ENCODE results near the gene ZNF692.
A peak's percentile ranks its signal among the peaks of the same experiment; 100 is the strongest.
"Not testable (repeated sequence)": the region's sequence is repeated elsewhere in the genome, so short reads cannot be mapped to it uniquely, and the experiment has no call there.

Gene ZNF692

DNA sequence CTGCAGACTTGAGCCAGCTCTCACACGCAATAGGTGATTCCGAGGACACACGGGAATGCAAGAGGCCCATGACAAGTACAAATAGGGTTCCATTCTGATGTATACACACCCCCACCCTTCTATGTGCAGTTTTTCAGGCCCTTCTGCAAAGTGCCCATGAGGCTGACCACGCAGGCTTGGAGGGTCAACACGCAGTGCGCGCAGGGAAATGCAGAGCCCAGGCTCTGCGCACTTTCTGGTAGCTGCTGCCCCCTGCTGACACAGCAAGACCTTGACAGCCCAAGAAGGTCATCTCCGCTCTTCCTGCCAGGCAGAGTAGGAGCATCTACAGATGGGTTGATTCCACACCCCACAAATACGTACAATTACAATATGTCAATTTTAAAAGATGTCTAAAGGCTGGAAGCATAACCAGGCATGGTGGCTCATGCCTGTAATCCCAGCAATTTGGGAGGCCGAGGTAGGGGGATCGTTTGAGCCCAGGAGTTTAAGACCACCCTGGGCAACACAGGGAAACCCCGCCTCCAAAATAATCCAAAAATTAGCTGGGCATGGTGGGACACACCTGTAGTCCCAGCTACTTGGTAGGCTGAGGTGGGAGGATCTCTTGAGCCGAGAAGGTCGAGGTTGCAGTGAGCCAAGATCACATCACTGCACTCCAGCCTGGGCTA is 51.7 kb downstream of the ZNF692 start:
- peak; percentile 4 for DNase-seq

DNA sequence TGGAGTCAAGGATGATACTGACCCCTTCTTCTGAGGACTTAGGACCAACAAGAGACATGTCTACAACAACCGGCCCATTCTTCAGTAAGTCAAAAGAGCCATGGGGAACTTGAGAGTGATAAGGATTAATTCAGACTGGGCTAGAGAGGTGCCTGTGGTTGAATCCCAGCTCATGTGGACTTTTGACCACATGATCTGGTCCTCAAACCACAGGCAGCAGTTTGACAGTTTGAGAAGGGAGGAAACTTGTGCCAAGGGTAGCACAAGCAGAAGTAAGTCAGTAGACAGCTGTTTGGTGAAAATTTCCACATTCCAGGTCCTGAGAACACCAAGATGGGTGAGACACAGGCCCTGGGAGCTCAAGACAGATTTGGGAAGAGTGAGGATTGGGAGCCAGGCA is 53.0 kb downstream of the ZNF692 start:
- DNase-seq, result no peak

DNA sequence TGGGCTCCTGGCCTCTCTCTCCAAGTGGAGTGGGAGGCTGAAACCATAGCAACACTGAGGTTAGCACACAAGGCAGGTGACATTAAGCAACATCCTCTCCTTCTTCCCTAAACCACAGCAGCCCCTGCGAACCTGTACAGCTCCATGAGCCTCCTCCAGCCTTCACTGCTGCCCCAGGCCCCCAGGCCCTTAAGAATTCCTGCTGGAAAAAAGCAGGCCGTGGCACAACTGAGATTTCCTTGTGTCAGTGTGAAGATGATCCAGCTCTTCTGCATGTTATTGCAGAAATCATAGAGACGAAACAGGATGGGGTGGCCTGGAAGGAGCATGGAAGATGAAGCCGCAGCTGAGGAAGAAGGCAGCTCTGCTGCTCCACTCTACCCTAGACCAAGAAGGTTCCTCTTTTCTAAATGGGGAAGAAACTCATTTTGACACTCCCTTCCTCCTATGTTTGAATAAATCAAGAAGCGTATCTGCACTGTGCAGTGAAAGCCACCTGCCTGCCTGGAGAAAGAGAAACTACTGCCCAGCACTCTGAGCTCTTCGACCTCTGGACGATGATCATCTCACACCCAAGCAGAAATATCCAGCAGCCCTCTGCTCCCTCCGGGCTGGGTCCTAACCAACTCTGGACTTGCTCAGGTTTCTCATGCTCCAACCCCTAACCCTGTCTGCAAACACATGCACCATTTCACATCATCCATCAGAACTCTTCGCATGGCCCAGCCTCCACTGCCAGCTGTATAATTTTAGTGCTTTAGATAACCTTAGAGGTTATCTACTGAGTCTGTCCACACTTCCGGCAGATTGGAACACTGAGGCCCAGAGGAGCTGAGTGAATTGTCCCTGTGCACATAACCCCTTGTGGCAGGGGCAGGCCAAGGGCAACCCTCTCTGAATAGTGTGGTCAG is 53.9 kb downstream of the ZNF692 start:
- no peak for DNase-seq

DNA sequence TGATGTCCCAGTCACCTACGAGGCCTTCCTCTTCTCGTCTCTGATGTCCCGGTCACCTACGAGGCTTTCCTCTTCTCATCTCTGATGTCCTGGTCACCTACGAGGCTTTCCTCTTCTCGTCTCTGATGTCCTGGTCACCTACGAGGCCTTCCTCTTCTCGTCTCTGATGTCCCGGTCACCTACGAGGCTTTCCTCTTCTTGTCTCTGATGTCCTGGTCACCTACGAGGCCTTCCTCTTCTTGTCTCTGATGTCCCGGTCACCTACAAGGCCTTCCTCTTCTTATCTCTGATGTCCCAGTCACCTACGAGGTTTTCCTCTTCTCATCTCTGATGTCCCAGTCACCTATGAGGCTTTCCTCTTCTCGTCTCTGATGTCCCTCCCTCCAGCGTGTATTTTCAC is 55.4 kb downstream of the ZNF692 start:
- not testable (repeated sequence) for DNase-seq

DNA sequence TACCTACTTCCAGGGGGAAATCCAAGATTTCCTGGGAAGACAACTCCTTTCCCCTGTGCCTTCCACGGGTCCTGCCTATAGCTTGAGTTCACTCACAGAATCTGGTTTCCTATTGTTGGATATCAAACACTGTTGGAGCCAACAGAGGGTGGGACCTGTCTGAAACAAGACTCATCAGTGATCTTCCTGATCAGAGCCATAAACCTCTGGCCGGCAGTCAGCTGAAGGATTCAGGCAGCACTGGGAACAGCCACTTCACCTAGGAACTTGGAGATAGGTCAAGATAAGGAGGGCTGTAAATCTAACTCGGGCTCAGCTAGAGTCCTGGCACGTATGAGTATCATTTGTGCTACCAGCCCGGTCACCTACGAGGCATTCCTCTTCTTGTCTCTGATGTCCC is 56.4 kb downstream of the ZNF692 start:
- no peak for DNase-seq

DNA sequence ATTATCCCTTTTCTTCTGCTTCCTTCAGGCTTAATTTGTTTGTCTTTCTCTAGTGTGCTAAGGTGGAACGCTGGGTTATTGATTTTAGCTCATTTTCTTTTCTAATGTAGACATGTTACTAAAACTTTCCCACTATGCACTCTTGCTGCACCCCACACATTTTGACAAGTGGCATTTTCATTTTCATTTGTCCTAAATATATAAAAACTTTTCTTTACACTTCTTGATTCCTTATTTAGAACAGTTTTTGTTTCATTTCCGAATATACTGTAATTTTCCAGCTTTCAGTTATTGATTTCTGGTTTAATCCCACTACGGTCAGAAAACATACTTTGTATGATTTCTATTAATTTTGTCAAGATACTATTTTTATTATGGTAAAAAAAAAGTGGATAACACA is 58.4 kb downstream of the ZNF692 start:
- no peak for DNase-seq
